PFSK-1 (cell line): ENCODE results near the gene IFT57.

Source experiments
- POLR2AphosphoS5 ChIP-seq: IDR thresholded peaks from 2 replicates; pipeline ENCODE4 v1.6.1; 2012; ENCODE audit warnings: low read depth, mild to moderate bottlenecking, control low read depth, low read length, moderate library complexity
- SIN3A ChIP-seq: IDR thresholded peaks from 2 replicates; pipeline ENCODE4 v1.6.1; 2012; ENCODE audit warnings: mild to moderate bottlenecking, low read length, moderate library complexity, borderline replicate concordance; ENCODE audit not compliant: insufficient read depth
- TF ChIP-seq, protein P1 (sequence below), 2 experiments: IDR thresholded peaks; 2 replicates each; pipeline versions ENCODE4 v1.6.1 to v1.8.0; 2011 to 2012; ENCODE audit warnings: low read depth in 2 of 2, low read length in 2 of 2, control low read depth in 1 of 2, inconsistent platforms in 1 of 2, mild to moderate bottlenecking in 1 of 2, moderate library complexity in 1 of 2; ENCODE audit not compliant: insufficient read depth in 1 of 2

DNA sequence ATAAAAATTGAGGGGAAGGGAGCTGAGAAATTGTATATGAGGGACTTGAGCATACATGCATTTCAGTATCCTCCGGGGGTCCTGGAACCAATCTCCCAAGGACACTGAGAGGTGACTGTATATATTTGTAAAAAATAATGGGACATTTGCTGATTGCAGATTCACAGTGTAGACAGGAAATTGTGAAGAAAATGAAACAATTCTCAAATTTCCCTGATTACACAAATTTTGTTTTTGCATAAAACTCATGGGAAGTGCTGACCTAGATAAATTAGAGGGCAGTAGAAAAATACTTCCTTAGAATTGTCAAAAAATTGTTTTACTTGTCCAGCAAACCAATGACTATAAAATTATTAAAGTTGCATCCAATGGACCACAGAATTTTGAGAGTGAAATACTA is 64.0 kb downstream of the IFT57 start:
- TF ChIP-seq POLR2AphosphoS5: no peak
- TF ChIP-seq, protein P1, sequence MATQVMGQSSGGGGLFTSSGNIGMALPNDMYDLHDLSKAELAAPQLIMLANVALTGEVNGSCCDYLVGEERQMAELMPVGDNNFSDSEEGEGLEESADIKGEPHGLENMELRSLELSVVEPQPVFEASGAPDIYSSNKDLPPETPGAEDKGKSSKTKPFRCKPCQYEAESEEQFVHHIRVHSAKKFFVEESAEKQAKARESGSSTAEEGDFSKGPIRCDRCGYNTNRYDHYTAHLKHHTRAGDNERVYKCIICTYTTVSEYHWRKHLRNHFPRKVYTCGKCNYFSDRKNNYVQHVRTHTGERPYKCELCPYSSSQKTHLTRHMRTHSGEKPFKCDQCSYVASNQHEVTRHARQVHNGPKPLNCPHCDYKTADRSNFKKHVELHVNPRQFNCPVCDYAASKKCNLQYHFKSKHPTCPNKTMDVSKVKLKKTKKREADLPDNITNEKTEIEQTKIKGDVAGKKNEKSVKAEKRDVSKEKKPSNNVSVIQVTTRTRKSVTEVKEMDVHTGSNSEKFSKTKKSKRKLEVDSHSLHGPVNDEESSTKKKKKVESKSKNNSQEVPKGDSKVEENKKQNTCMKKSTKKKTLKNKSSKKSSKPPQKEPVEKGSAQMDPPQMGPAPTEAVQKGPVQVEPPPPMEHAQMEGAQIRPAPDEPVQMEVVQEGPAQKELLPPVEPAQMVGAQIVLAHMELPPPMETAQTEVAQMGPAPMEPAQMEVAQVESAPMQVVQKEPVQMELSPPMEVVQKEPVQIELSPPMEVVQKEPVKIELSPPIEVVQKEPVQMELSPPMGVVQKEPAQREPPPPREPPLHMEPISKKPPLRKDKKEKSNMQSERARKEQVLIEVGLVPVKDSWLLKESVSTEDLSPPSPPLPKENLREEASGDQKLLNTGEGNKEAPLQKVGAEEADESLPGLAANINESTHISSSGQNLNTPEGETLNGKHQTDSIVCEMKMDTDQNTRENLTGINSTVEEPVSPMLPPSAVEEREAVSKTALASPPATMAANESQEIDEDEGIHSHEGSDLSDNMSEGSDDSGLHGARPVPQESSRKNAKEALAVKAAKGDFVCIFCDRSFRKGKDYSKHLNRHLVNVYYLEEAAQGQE (IDR thresholded peaks at IDR 0.05; ENCODE audit: insufficient read depth in 1 of 2, low read depth in 2 of 2, low read length in 2 of 2): no peak
- TF ChIP-seq SIN3A: no peak
